Left renal pelvis (tissue), 4 donors: ENCODE results near the gene USP20. TPM values are rescaled to one million over a fixed set of nuclear protein-coding genes. Genes with fewer than 3 reads are reported as not detected.

Source experiments
- DNase-seq, 4 donors: peaks; one replicate each; pipeline ENCODE4 v3.0.0-alpha.2; 2013; ENCODE audit warnings: low read depth in 4 of 4, low spot score in 3 of 4
- polyA plus RNA-seq, 4 donors: library from polyadenylated mRNA; unstranded; fragments of 120-200 nt; gene quantifications; one replicate each; pipeline ENCODE4 v1.2.1, GENCODE V29; 2013; ENCODE audit not compliant: insufficient read length in 4 of 4

USP20 gene
- polyA plus RNA-seq, 4 donors = 14.8 to 28.0 (median 19.6) TPM

DNA sequence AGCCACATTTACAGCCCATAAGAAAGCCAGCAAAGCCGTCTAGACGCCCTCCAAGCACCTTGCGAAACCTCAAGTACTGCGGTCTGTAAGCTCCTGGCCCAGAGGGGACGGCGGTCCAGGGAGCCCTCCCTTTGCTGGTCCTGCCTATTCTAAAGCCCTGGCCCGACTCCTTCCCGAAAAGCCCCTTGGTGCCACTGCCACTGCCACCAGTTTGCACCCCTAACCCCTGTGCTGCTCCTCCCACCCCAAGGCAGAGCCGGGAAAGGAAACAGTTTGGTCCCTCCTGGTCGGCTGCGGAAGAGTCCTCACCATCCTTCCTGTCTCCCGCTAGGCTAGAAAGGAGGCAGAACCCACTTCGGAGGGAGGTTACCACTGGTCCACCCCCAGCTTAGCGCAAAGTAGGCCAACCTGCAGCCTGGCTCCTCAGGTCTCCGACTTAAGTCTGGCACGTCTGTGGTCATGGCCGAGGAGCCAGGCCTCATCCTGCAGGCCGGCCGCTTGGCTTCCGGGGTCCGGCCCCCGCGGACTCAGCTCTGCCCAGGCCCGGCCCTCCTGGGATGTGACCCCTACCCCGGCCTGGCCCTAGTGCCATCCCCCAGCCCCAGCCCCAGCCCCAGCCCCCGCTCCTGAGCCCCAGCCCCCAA lies 12.2 kb upstream of the USP20 start:
- DNase-seq = no peak

DNA sequence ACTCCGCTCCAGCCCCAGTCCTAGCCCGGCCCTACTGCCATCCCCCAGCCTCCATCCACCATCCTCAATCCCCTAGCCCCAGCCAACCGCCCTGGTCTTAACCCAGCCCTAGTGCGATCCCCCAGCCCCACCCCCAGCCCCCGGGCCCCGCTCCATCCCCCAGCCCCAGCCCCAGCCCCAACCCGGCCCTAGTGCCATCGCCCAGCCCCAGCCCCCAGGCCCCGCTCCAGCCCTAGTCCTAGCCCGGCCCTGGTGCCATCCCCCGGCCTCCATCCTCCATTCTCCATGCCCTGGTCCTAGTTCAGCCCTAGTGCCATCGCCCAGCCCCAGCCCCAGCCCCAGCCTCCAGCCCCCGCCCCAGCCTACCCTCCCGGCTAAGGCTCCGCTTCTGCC lies 11.7 kb upstream of the USP20 start:
- no peak for DNase-seq

DNA sequence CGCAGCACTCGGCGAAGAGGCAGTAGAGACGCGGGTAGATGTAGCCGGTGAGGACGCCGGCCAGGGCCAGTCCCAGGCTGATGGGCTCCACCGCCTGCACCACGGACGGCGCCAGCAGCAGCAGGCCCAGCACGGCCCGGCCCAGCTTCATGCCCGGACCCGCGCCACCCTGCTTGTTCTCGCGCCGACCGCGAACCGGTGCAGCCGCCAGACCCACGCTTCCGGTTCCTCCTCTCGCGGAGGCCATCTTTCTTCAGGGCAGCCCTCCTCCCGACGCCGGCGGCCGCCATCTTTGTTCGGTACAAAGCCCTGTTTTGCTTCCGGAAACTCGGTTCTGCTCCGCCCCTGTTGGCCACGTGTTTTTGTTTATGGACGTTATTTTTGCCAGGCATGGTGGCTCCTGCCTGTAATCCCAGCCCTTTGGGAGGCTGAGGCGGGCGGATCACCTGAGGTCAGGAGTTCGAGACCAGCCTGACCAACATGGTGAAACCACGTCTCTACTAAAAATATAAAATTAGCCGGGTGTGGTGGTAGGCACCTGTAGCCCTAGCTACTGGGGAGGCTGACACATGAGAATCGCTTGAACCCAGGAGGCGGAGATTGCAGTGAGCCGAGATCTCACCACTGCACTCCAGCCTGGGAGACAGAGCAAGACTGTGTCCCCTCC lies 11.2 kb upstream of the USP20 start, which contains the start of gene TOR1A:
Gene TOR1A, minus strand, starts transcription at position 202 of the 667 bp plus-strand sequence. Its CDS starts 51 bp downstream, at position 151.
- peak; percentile 80 to 86 (median 84) for DNase-seq

DNA sequence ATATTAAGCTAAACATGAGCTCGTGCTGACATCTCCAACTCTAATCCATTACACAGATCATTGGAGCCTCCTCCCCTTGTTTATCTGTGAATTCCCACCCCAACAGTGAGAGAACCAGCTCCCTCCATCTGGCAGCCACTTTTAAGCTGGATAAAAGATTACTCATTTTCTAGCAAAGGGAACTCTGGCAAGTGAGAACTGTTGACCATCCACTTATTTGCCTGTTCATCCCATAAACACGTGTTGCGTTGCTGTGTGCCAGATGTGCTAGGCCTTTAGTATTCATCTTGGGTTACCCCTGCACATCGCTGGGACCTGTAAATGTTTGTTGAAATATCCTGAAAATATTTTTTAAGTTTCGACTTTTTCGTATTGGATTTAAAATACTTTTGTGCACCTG lies 8.9 kb upstream of the USP20 start:
- DNase-seq = no peak

DNA sequence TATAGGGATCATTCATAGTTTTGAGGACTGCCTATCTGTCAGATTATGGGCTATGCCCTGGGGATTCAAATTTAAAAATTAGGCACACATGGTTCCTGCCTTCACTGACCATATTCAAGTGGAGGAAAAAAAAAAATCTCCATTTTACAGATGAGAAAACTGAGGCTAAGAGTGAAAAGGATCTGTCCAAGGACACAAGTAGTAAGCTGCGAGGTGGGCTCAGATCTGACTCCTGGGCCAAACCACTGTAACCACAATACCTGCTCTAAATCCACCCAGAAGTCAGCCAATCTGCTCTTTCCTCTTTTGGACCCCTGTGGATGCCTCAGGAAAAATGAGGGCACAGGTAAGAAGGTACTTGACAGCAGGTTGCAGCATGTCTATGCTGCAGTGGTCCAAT lies 8.5 kb upstream of the USP20 start:
- no peak for DNase-seq

DNA sequence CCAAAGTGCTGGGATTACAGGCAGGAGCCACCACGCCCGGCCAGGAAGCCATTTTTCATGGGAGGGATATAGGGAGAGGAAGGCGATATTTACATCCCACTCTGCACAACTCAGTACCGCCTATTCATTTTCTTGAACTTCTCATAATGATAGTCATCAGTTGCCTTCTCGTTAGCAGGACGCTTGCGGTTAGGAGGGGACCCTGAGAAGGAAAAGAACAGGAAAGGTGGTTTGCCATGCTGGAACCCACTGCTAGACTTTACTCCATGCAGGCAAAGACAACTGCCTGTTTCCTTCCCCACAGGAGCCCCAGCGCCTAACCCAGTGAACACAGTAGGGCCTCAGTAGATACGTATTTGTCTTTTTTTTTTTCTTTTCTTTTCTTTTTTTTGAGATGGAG lies 7.2 kb upstream of the USP20 start:
- DNase-seq = no peak

DNA sequence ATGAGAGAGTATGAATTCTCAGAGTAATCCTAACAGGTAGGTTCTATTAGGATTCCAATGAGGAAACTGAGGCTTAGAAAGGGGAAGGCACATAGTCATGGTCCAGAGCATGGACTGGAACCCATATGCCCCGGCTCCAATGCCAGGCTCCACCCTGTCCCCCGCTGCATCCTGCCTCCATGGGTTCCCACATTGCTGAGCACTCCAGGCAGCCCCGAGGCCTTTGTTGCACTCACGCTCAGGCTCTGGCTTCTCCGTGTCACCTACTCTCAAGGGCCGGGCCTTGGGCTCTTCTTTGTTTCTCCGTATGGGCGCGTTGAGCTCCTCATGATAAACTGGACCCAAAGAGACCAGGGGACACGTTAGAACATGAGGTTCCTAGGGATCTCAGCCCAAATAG lies 6.3 kb upstream of the USP20 start:
- no peak for DNase-seq

DNA sequence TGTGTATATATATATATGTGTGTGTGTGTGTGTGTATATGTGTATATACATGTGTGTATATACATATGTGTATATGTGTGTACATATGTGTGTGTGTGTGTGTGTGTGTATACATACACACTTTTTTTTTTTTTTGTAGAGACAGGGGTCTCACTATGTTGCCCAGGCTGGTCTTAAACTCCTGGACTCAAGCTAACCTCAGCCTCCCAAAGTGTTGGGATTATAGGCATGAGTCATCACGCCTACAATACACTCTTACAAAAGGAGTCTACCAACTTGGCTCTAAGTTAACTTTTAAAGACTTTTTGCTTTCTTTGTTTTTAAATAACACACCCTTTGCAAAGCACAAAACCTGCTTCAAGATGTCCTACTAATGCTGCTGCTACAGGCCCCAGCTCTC lies 2.3 kb upstream of the USP20 start:
- no peak for DNase-seq

DNA sequence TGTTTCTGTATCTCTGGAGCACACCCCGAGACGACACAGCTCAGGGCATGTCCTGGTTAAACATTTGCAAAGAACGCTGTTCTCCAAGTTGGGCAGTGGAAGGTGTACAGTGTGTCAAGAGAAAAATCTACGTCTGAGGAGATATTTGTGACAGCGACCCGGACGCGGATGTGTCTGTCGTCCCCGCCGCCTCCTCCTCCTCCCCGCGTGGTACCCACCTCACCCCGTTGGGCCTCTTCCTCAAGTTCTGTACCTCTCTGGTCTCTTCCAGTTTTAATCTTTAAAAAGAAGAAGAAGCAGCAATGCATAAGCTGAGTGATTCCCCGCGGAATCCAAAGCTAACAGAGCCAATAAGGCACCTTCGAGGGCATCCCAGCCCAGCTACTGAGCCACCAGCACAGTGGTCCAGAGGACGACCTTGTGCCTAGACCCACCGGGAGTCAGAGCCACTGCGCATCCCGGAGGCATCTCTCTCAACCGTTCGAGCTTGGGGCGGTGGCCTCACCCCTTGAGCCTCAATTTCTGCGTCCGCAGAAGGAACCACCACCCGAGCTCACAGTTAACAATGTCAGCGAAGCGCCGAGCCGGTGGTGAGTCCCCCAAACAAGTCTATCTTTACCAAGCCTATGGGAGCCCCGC lies 650 bp upstream of the USP20 start:
- no peak for DNase-seq

DNA sequence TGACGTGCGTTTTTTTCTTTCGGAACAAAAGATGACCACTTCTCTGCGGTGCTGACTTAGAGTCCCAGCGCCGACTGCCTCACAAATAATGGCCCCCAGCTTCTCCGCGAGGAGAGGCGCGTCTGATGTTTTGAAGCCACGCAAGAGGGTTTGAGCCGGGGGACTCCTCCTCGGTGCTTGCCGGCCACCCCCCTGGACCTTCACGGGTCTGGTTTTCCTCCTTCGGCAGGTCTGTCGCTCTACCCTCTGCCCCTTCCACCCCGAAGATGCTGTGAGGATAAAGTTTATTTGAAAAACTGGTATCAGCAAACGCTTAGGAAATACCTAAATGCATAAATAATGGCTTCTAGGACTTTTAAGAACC lies 584 bp downstream of the USP20 start:
- DNase-seq = no peak

DNA sequence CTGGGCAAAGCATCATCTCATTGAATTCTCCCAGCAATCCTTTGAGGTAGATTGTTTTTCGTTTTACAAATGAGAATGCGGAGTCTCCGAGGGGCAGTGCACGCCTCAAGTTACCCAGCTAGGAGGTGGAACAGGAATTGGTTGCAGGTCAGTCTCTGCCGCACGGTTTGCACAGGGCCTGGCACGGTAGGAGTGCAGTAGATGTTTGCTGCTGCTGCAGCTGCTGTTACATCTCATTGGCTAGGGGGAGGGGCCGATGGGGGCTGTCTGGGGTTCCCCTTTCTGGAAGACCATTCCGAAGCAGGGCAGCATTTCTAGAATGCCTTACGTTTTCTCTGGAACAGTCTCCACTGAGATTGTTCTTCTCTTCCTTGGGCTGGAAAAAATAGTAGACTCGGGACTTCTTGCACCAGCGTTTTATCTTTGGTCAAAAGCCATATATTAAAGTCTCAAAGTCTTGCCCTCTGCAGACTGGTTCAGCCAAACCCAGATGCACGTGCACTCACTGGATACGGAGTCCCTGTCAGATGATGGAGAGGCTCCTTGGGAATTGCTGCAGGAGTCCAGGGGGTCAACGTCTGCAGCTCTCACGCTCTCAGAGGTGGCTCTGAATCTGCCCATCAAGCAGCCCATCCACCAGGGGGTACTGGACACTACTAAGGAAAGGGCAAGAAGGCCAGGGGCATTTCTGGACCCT lies 1.2 kb downstream of the USP20 start:
- DNase-seq = no peak

DNA sequence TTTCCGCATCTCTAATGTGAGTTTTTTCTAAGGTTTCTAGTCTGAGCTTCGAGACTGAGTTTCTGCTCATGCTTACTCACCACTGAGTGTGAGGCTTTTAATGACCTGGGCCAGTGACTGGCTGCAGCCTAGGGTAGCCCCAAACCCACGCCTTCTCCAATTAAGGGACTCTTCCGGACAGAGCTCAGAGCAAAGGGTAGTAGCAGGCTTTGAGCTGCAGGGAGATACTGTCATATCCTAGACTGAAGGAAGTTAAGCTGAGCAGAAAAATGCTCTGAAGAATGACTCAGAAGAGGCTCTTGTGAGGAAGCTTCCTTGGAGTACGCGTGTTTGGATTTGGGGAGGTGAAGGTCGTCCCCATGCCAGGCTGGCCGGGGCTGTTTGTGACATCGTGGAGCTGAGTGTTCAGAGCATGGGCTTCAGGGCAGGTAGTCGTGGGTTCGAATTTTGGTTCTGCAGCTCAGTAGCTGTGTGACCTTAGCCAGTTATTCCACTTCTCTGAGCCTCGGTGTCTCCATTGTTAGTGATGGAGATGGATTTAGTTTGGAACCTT lies 3.5 kb downstream of the USP20 start:
- DNase-seq = no peak

DNA sequence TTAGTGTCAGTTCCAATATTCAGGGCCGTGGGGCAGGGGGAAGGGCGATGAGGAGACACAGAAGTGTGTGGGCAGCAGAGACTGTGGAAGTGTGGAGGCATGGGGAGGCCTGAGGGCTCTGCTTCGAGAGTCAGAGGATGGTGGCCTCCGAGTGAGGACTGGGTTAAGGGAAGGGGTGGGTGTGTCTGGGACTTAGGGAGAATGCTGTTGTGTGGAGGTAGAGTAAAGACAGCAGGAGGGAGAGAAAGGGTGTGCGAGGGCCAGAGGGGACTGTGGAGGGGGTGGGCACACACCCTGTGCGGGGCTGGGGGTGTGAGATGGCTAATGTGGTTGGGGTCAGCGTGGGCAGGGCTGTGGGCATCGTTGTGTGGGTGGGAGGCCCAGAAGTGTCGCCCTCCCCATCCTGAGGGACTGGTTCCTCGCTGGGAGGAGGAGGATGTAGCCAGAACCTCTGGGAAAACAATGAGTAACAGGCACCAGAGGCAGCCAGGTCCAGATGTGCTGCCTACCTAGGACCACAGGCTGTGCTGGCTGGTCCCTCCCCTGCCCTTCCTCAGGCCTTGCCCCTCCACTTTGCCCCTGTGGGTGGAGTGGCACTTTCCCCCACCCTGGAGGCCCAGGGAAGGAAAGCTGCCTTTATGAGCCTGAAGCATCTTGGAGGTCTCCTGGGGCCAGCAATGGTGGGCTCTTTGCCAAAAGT lies 4.2 kb downstream of the USP20 start:
- DNase-seq = no peak

DNA sequence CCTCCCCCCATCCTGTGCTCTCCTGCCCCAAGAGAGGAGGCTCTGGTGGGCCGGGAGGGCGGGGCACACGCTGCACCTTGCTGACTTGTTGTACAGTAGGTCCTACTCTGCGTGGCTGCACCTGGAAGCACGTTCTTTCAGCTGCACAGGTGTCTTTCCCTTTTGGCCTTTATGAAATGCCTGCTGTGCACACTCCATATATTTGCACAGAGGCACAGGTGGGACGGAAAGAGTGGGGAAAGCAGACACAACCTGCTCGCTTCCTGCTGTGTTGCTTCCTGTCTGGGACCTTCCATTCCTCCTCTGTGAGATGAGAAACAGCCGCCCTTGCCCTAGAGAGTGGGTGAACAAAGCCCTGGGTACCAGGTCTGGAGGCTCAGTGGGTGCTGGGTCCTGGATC lies 4.8 kb downstream of the USP20 start:
- no peak for DNase-seq

DNA sequence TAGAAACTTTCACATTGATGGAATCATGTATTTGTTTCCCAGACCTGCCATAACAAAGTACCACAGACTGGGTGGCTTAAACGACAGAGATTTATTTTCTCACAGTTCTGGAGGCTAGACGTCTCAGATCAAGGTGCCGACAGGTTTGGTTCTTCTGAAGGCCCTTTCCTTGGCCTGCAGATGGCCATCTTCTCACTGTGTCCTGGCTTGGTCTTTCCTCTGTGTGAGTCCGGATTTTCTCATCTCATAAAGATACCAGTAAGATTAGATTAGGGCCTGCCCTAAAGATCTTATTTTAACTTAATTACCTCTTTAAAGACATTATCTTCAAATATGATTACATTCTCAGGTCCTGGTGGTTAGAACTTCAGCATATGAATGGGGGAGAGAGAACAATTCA lies 5.8 kb downstream of the USP20 start:
- no peak for DNase-seq

DNA sequence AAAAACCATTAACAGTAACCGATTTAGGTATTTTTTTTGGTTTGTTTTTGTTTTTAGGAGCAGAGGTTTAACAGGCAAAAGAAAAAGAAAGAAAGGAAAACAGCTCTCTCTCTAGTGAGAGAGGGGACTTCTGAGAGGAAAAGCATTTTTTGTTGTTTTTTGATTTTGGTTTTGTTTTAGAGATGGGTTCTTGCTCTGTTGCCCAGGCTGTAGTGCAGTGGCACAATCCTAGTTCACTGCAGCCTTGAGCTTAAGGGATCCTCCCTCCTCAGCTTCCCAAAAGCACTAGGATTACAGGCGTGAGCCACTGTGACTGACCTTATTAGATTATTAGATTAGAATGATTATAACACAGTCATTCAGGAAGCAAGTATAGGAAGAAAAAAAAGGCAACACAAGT lies 10.1 kb downstream of the USP20 start:
- no peak for DNase-seq

DNA sequence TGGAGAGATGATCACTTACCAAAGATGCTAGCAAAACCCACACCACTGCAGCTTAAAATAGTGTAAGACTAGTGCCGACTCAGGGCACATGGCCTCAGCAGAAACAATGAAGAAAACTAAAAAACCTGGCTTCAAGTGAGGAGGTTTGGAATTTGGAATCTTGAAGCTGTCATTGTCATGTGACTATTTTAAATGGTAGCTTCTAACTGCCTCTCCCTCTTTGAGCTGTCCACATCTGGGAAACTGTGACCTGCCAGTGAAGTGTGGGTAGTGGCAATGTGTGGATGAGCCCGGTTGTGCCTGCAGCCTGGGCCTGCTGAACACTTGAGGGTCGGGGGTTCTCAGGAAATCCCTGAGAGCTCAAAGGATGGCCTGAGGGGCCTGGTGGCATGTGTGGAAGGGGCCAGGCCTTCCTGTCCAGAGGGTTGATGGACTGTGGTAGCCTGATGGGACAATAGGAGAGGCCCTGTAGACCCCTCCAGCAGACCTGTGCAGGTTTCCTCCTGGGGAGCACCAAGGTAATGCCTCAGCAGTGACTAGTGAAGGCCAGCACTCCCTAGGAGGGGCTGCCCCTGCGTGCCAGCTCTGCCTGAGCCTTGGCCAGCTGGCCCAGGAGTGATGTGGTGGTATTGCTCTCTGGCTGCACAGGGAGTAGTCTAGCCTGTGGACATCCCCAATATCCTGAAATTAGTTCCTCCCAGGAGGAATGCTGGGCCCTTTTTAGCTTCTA lies 13.6 kb downstream of the USP20 start:
- DNase-seq = no peak

DNA sequence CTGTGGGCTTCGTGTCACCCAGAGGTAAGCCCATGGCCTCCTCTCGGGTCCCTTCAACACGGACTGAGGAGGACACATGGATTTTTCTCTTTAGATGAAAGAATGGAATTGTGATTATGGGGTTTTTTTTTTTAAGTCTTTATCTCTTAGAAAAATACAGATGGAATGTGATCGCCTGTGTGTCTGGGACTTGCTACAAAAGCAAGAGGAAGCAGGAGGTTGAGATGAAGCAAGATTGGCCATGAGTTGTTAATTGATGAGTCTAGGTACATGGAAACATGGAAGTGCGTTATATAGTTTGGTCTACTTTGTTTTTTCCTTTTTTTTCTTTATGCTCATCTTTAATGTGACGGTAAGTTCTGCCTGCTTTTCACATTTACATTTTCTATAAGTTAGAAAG lies 14.6 kb downstream of the USP20 start:
- no peak for DNase-seq

DNA sequence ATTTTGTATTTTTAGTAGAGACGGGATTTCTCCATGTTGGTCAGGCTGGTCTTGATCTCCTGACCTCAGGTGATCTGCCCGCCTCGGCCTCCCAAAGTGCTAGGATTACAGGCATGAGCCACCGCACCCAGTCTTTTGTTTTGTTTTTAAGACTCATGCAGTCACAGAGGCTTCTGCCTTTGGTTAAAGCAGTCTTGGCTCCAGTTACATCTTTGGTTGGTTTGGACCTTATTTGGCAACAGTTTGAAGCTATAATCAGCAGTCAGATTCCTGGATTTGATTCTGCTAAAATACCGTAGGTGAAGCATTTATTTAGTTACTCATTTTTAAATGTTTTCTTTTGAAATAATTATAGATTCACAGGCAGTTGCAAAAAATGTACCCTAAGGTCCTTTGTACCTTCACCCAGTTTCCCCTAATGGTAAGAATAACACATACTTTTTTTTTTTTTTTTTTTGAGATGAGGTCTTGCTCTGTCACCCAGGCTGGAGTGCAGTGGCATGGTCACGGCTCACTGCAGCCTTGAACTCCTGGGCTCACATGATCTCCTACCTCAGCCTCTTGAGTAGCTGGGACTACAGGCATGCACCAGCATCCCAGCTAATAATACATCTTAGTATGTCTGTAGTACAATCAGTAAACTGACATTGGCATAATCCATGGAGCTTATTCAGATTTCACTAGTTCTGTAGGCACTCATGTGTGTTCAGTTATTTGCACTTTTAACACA lies 15.7 kb downstream of the USP20 start:
- DNase-seq = no peak
